Suprapubic skin (tissue), 4 donors: ENCODE data around the gene PSMA6.
"Not testable (repeated sequence)": the region's sequence is repeated elsewhere in the genome, so short reads cannot be mapped to it uniquely, and the experiment has no call there.

Source experiments
- CTCF ChIP-seq, 2 donors: fragments of 200-600 bp in 1 of 2; fragments of 450-650 bp in 1 of 2; sonication (generic) in 1 of 2; IDR thresholded peaks; one replicate each; pipeline ENCODE4 v1.5.1; 2016 to 2019; ENCODE audit warnings: antibody characterized with exemption in 2 of 2, mild to moderate bottlenecking in 1 of 2, moderate library complexity in 1 of 2
- EP300 ChIP-seq: sonication (generic); formaldehyde crosslinking; IDR thresholded peaks from one replicate; pipeline ENCODE4 v1.6.1; 2017; ENCODE audit warnings: antibody characterized with exemption
- POLR2A ChIP-seq, 2 donors: fragments of 450-650 bp; IDR thresholded peaks; one replicate each; pipeline ENCODE4 v1.6.1; 2017; ENCODE audit warnings: antibody characterized with exemption in 2 of 2, mild to moderate bottlenecking in 2 of 2, moderate library complexity in 2 of 2
- POLR2AphosphoS5 ChIP-seq, 3 donors: sonication (generic); formaldehyde crosslinking; IDR thresholded peaks; one replicate each; pipeline ENCODE4 v1.6.1; 2017; ENCODE audit warnings: antibody characterized with exemption in 3 of 3

GRCh38 chr14:35254034-35254622 is 38.1 kb upstream of the PSMA6 start:
- TF ChIP-seq CTCF (IDR thresholded peaks at IDR 0.05); EP300; POLR2A (IDR thresholded peaks at IDR 0.05); POLR2AphosphoS5 (IDR thresholded peaks at IDR 0.05): not testable (repeated sequence)
